ENCODE results near the gene ARSI.
A peak's percentile ranks its signal among the peaks of the same experiment; 100 is the strongest.

Gene ARSI

DNA sequence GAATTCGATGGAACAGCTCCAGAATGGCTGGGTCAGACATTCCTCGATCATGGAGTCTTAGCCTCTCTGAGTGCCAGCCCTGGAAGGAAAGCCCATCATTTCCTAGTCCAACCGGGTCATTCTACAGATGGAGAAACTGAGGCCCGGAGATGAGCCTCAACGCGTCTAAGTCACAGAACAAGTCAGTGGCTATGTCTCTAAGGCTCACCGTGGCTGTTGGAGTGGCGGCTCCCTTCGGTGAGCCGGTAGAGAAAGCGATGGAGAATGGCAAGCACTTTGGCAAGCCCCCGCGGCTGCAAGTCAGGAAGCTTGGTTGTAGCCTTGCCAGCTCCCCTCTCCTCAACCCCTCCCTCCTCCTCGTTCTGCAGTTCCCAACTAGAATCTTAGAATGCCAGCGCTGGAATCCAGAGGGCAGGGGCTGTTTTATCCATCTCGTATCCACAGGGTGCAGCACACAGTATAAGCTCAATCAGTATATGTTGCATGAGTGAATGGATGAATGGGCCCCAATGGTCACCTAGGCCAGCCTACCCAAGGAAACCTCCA is 438 bp upstream of the ARSI start:
- H4K91ac ChIP-seq (ENCODE audit: low read length), result peak overlapping the region; percentile 4
- peak overlapping the region; percentile 2 for H3K9ac ChIP-seq (ENCODE audit: low read length)
- no peak overlapping the region for H3K27ac ChIP-seq (ENCODE audit: low read length, poor library complexity, severe bottlenecking)
- H3K9me3 ChIP-seq (ENCODE audit: control insufficient read depth, low read length), result no peaks in the 10 kb centered on the region
- H3K18ac ChIP-seq (ENCODE audit: low read depth in 1 of 2, low read length in 2 of 2), result no peak overlapping the region
- peak overlapping the region; percentile 26 for H2BK15ac ChIP-seq (ENCODE audit: low read depth, poor library complexity, severe bottlenecking)
- peak overlapping the region; percentile 33 for H2AK5ac ChIP-seq (ENCODE audit: low read length, severe bottlenecking)
- H3K23ac ChIP-seq (ENCODE audit: low read length in 2 of 2), result no peak overlapping the region
- peak overlapping the region; percentile 89 for H3K4me2 ChIP-seq (ENCODE audit: low read length, poor library complexity, severe bottlenecking)
- no peaks in the 10 kb centered on the region for H3K27me3 ChIP-seq (ENCODE audit: control insufficient read depth in 1 of 2, insufficient read depth in 1 of 2, low read length in 2 of 2)
- no peak overlapping the region for H2AFZ ChIP-seq (ENCODE audit: low read depth, low read length)
- no peak overlapping the region for H2BK5ac ChIP-seq (ENCODE audit: low read depth, low read length, poor library complexity, severe bottlenecking)
- no peak overlapping the region for H2BK120ac ChIP-seq (ENCODE audit: low read depth, low read length)
- peaks cover 28% of the 10 kb centered on the region for H3K4me1 ChIP-seq (ENCODE audit: control insufficient read depth, insufficient read depth, low read depth, low read length)
- H3K4ac ChIP-seq (ENCODE audit: low read depth in 1 of 2, low read length in 2 of 2), result peak overlapping the region in 1 of 2 experiments; percentile 35
- H3K79me1 ChIP-seq (replicated peaks; ENCODE audit: low read length, poor library complexity, severe bottlenecking), result peaks cover 10% of the 10 kb centered on the region
- H2BK12ac ChIP-seq (ENCODE audit: low read length in 2 of 2), result peak overlapping the region in 1 of 2 experiments; percentile 38
- no peak for DNase-seq
- peak overlapping the region; percentile 19 for H4K8ac ChIP-seq (ENCODE audit: low read length)
- H3K36me3 ChIP-seq (ENCODE audit: control insufficient read depth in 1 of 2, insufficient read depth in 2 of 2, low read depth in 1 of 2, low read length in 2 of 2), result peaks cover 0 to 4% of the 10 kb centered on the region in 2 experiments
- WGBS, result 37% methylated on average over 16 of the region's 16 CpGs
- H3K4me3 ChIP-seq (ENCODE audit: insufficient read depth in 1 of 2, low read depth in 1 of 2, low read length in 2 of 2), result peak overlapping the region in 1 of 2 experiments; percentile 54
- no peak overlapping the region for H3K14ac ChIP-seq (ENCODE audit: low read length in 2 of 2)

DNA sequence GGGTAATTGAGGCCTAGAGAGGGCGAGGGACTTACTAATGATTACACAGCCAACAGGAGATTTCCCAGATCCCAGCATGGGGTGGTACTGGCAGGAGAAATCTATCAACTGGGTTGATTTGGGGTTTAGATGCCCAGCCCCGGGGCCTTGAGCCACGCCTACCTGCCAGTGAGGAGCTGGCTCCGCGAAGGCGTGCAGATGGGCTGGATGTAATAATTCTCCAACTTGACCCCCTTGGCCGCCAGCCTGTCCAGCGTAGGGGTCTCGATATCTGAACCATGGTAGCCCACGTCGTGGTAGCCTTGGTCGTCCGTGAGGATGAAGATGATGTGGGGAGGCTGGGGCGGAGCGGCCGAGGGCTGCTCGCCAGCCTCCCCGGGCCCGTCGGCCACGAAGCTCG is 804 bp downstream of the ARSI start:
- H2AFZ ChIP-seq (ENCODE audit: low read depth, low read length), result peak overlapping the region; percentile 79
- peak overlapping the region; percentile 89 for H3K4me2 ChIP-seq (ENCODE audit: low read length, poor library complexity, severe bottlenecking)
- H4K91ac ChIP-seq (ENCODE audit: low read length), result no peak overlapping the region
- peak overlapping the region; percentile 77 for H2BK15ac ChIP-seq (ENCODE audit: low read depth, poor library complexity, severe bottlenecking)
- DNase-seq, result no peak
- no peak overlapping the region for H2AK5ac ChIP-seq (ENCODE audit: low read length, severe bottlenecking)
- H2BK120ac ChIP-seq (ENCODE audit: low read depth, low read length), result no peak overlapping the region
- H3K27me3 ChIP-seq (ENCODE audit: control insufficient read depth in 1 of 2, insufficient read depth in 1 of 2, low read length in 2 of 2), result no peaks in the 10 kb centered on the region
- H3K4ac ChIP-seq (ENCODE audit: low read depth in 1 of 2, low read length in 2 of 2), result no peak overlapping the region
- WGBS, result 37% methylated on average over 22 of the region's 22 CpGs
- peak overlapping the region; percentile 54 to 58 for H3K4me3 ChIP-seq (ENCODE audit: insufficient read depth in 1 of 2, low read depth in 1 of 2, low read length in 2 of 2)
- no peak overlapping the region for H3K14ac ChIP-seq (ENCODE audit: low read length in 2 of 2)
- H3K4me1 ChIP-seq (ENCODE audit: control insufficient read depth, insufficient read depth, low read depth, low read length), result peaks cover 31% of the 10 kb centered on the region
- peak overlapping the region in 1 of 2 experiments; percentile 37 for H2BK12ac ChIP-seq (ENCODE audit: low read length in 2 of 2)
- H4K8ac ChIP-seq (ENCODE audit: low read length), result peak overlapping the region; percentile 39
- no peak overlapping the region for H3K18ac ChIP-seq (ENCODE audit: low read depth in 1 of 2, low read length in 2 of 2)
- H3K23ac ChIP-seq (ENCODE audit: low read length in 2 of 2), result no peak overlapping the region
- peak overlapping the region; percentile 84 for H3K9ac ChIP-seq (ENCODE audit: low read length)
- H3K9me3 ChIP-seq (ENCODE audit: control insufficient read depth, low read length), result no peaks in the 10 kb centered on the region
- H2BK5ac ChIP-seq (ENCODE audit: low read depth, low read length, poor library complexity, severe bottlenecking), result no peak overlapping the region
- no peak overlapping the region for H3K27ac ChIP-seq (ENCODE audit: low read length, poor library complexity, severe bottlenecking)
- peaks cover 6 to 16% of the 10 kb centered on the region in 2 experiments for H3K36me3 ChIP-seq (ENCODE audit: control insufficient read depth in 1 of 2, insufficient read depth in 2 of 2, low read depth in 1 of 2, low read length in 2 of 2)
- peaks cover 20% of the 10 kb centered on the region for H3K79me1 ChIP-seq (replicated peaks; ENCODE audit: low read length, poor library complexity, severe bottlenecking)

DNA sequence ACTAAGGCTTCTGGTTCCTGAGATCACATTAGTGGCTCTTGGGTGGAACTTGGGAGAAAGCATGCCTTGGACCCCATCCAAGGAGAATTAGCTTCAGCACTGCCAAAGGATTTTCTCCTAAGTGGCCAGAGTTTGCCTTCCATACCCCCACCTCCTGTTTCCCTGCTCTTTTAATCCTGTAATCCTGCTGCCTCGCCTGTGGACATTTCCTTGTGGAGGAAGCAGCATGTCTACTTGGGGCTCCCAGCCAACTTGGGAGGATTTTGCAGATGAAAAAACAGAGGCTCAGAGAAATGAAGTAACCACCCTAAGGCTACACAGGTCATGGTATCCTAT is 1.6 kb downstream of the ARSI start:
- Histone ChIP-seq H3K9me3 (ENCODE audit: control insufficient read depth, low read length) (no peaks in the 10 kb centered on the region), H2AFZ (ENCODE audit: low read depth, low read length) (no peak overlapping the region), H2BK15ac (ENCODE audit: low read depth, poor library complexity, severe bottlenecking) (peak overlapping the region; percentile 45), H4K8ac (ENCODE audit: low read length) (no peak overlapping the region), H3K4ac (ENCODE audit: low read depth in 1 of 2, low read length in 2 of 2) (no peak overlapping the region), H3K23ac (ENCODE audit: low read length in 2 of 2) (no peak overlapping the region), H2BK12ac (ENCODE audit: low read length in 2 of 2) (peak overlapping the region in 1 of 2 experiments; percentile 42), H3K18ac (ENCODE audit: low read depth in 1 of 2, low read length in 2 of 2) (peak overlapping the region in 1 of 2 experiments; percentile 16), H2BK5ac (ENCODE audit: low read depth, low read length, poor library complexity, severe bottlenecking) (no peak overlapping the region), H3K36me3 (ENCODE audit: control insufficient read depth in 1 of 2, insufficient read depth in 2 of 2, low read depth in 1 of 2, low read length in 2 of 2) (peaks cover 6 to 24% of the 10 kb centered on the region in 2 experiments), H3K14ac (ENCODE audit: low read length in 2 of 2) (no peak overlapping the region), H3K4me2 (ENCODE audit: low read length, poor library complexity, severe bottlenecking) (peak overlapping the region; percentile 89), H3K9ac (ENCODE audit: low read length) (no peak overlapping the region), H3K4me1 (ENCODE audit: control insufficient read depth, insufficient read depth, low read depth, low read length) (peaks cover 31% of the 10 kb centered on the region), H3K79me1 (replicated peaks; ENCODE audit: low read length, poor library complexity, severe bottlenecking) (peaks cover 27% of the 10 kb centered on the region), H3K27me3 (ENCODE audit: control insufficient read depth in 1 of 2, insufficient read depth in 1 of 2, low read length in 2 of 2) (no peaks in the 10 kb centered on the region), H4K91ac (ENCODE audit: low read length) (no peak overlapping the region), H2BK120ac (ENCODE audit: low read depth, low read length) (no peak overlapping the region), H2AK5ac (ENCODE audit: low read length, severe bottlenecking) (peak overlapping the region; percentile 66), H3K4me3 (ENCODE audit: insufficient read depth in 1 of 2, low read depth in 1 of 2, low read length in 2 of 2) (no peak overlapping the region), H3K27ac (ENCODE audit: low read length, poor library complexity, severe bottlenecking) (no peak overlapping the region)
- DNase-seq, result peak; percentile 32
- 82% methylated on average over 1 of the region's 1 CpG for WGBS

DNA sequence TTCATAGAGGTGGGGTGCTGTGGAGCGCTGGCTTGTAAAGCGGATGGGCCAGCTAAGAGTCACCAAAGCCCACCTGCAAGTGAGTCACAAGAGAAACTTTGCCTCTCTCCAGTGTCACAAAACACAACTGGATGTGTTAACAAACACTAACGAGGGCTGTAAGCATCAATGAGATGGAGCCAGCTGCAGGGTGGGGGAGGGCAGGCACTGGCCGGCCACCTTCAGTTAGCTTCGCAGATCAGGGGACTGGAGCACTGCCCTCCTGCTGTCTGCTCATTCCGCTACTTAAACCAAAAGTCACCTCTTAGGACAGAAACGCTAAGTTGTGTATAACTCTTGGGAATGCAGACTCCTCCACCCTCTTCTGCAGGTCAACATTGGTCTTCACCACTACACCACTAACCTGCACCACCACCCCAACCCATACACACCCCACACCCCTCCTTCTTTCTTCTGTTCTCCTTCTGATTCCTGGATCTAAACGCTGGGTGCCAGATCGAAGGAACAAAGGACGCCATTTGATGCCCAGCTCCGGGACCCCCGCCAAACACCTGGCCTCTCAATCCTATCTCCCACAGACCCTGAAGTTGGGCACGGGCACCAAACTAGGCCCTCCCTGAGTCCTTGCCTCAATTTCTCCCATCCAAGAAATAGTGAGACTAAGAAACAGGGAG is 2.1 kb downstream of the ARSI start:
- Histone ChIP-seq H2BK15ac (ENCODE audit: low read depth, poor library complexity, severe bottlenecking) (no peak overlapping the region), H3K14ac (ENCODE audit: low read length in 2 of 2) (peak overlapping the region in 1 of 2 experiments; percentile 68), H3K18ac (ENCODE audit: low read depth in 1 of 2, low read length in 2 of 2) (peak overlapping the region in 1 of 2 experiments; percentile 50), H3K23ac (ENCODE audit: low read length in 2 of 2) (no peak overlapping the region), H2BK12ac (ENCODE audit: low read length in 2 of 2) (peak overlapping the region in 1 of 2 experiments; percentile 65), H3K36me3 (ENCODE audit: control insufficient read depth in 1 of 2, insufficient read depth in 2 of 2, low read depth in 1 of 2, low read length in 2 of 2) (peaks cover 6 to 28% of the 10 kb centered on the region in 2 experiments), H3K9me3 (ENCODE audit: control insufficient read depth, low read length) (no peaks in the 10 kb centered on the region), H3K4me2 (ENCODE audit: low read length, poor library complexity, severe bottlenecking) (peak overlapping the region; percentile 24), H3K4ac (ENCODE audit: low read depth in 1 of 2, low read length in 2 of 2) (no peak overlapping the region), H3K27ac (ENCODE audit: low read length, poor library complexity, severe bottlenecking) (no peak overlapping the region), H2AFZ (ENCODE audit: low read depth, low read length) (no peak overlapping the region), H3K9ac (ENCODE audit: low read length) (no peak overlapping the region), H3K27me3 (ENCODE audit: control insufficient read depth in 1 of 2, insufficient read depth in 1 of 2, low read length in 2 of 2) (no peaks in the 10 kb centered on the region), H2AK5ac (ENCODE audit: low read length, severe bottlenecking) (peak overlapping the region; percentile 4), H3K4me1 (ENCODE audit: control insufficient read depth, insufficient read depth, low read depth, low read length) (peaks cover 34% of the 10 kb centered on the region), H3K79me1 (replicated peaks; ENCODE audit: low read length, poor library complexity, severe bottlenecking) (peaks cover 27% of the 10 kb centered on the region), H2BK120ac (ENCODE audit: low read depth, low read length) (no peak overlapping the region), H3K4me3 (ENCODE audit: insufficient read depth in 1 of 2, low read depth in 1 of 2, low read length in 2 of 2) (no peak overlapping the region), H2BK5ac (ENCODE audit: low read depth, low read length, poor library complexity, severe bottlenecking) (no peak overlapping the region), H4K91ac (ENCODE audit: low read length) (no peak overlapping the region), H4K8ac (ENCODE audit: low read length) (peak overlapping the region; percentile 15)
- DNase-seq, result no peak
- 70% methylated on average over 12 of the region's 13 CpGs for WGBS
